ENCODE measurements around the gene MGAT1. TPM values are rescaled to one million over a fixed set of nuclear protein-coding genes. Genes with fewer than 3 reads are reported as not detected.
"Not testable (repeated sequence)": the region's sequence is repeated elsewhere in the genome, so short reads cannot be mapped to it uniquely, and the experiment has no call there.

Gene MGAT1
- total and polyA plus RNA-seq, 8 donors = 53.4 to 96.3 (median 68.0) TPM

GRCh38 chr5:180830253-180831138, 27.9 kb upstream of the MGAT1 start:
- Histone ChIP-seq H3K4me3 (peak overlapping the region; percentile 76 to 90 (median 86)), H3K4me1 (peaks cover 18 to 31% (median 27%) of the 10 kb centered on the region in 3 donors), H3K27ac (peak overlapping the region; percentile 92 to 99 (median 96)), H3K9me3 (no peaks in the 10 kb centered on the region), H3K27me3 (no peaks in the 10 kb centered on the region), H3K36me3 (no peaks in the 10 kb centered on the region)
- 14 to 17% methylated on average over 34 to 35 of the region's 35 CpGs for WGBS, 2 donors
- peak; percentile 64 to 77 (median 70) for ATAC-seq
- peak in 5 of 6 donors; percentile 68 to 89 (median 76) for DNase-seq
- intact Hi-C loops (cut with DNase I) = no loop called here
- TF ChIP-seq CTCF (IDR thresholded peaks at IDR 0.05) = no peak
- no peak for FAIRE-seq

- no peak for DNase-seq
- H3K36me3 ChIP-seq = no peaks in the 10 kb centered on the region
- intact Hi-C loops (cut with DNase I) = no loop called here
- no peaks in the 10 kb centered on the region for H3K9me3 ChIP-seq
- H3K27ac ChIP-seq = peak overlapping the region in 3 of 4 donors; percentile 92 to 99 (median 99)
- peak overlapping the region in 3 of 4 donors; percentile 76 to 89 (median 82) for H3K4me3 ChIP-seq
- WGBS, 2 donors = 93 to 96% methylated on average over 5 of the region's 5 CpGs
- peaks cover 26 to 34% (median 34%) of the 10 kb centered on the region in 3 donors for H3K4me1 ChIP-seq
- no peak for FAIRE-seq
- H3K27me3 ChIP-seq = no peaks in the 10 kb centered on the region
- no peak for TF ChIP-seq CTCF (IDR thresholded peaks at IDR 0.05)
- no peak for ATAC-seq
Observed at GRCh38 chr5:180829726-180830125, 27.1 kb upstream of the MGAT1 start.

- Histone ChIP-seq H3K27ac (peak overlapping the region in 2 of 4 donors; percentile 12 to 99), H3K4me1 (peaks cover 33 to 38% (median 34%) of the 10 kb centered on the region in 3 donors)
- ATAC-seq; H3K36me3 ChIP-seq; H3K27me3 ChIP-seq; H3K9me3 ChIP-seq; DNase-seq; H3K4me3 ChIP-seq; intact Hi-C loops (cut with DNase I); FAIRE-seq: not testable (repeated sequence)
- 84% methylated on average over 13 of the region's 13 CpGs for WGBS, 2 donors
Observed at GRCh38 chr5:180828756-180829531, 26.3 kb upstream of the MGAT1 start.

GRCh38 chr5:180827374-180827773, 24.8 kb upstream of the MGAT1 start:
- H3K4me3 ChIP-seq; DNase-seq; H3K9me3 ChIP-seq; H3K36me3 ChIP-seq; H3K27me3 ChIP-seq; FAIRE-seq; intact Hi-C loops (cut with DNase I); ATAC-seq: not testable (repeated sequence)
- 64 to 69% methylated on average over 7 of the region's 7 CpGs for WGBS, 2 donors
- H3K4me1 ChIP-seq = peaks cover 28 to 41% (median 33%) of the 10 kb centered on the region in 3 donors
- peak overlapping the region in 1 of 4 donors; percentile 66 for H3K27ac ChIP-seq

GRCh38 chr5:180825768-180826525, 23.3 kb upstream of the MGAT1 start:
- no peaks in the 10 kb centered on the region for H3K9me3 ChIP-seq
- FAIRE-seq = no peak
- ATAC-seq = peak; percentile 71 to 82 (median 82)

More at GRCh38 chr5:180825768-180826525, 23.3 kb upstream of the MGAT1 start:
- peak overlapping the region; percentile 13 to 75 (median 67) for H3K27ac ChIP-seq
- H3K4me1 ChIP-seq = peaks cover 25 to 47% (median 35%) of the 10 kb centered on the region in 3 donors
- no peaks in the 10 kb centered on the region for H3K36me3 ChIP-seq
- intact Hi-C loops (cut with DNase I) = no loop called here
- peak in 5 of 6 donors; percentile 71 to 92 (median 82) for DNase-seq
- TF ChIP-seq CTCF (IDR thresholded peaks at IDR 0.05) = no peak
- no peaks in the 10 kb centered on the region for H3K27me3 ChIP-seq
- no peak overlapping the region for H3K4me3 ChIP-seq
- 59% methylated on average over 3 of the region's 3 CpGs for WGBS, 2 donors

All from pancreas (tissue), 10 donors.